ENCODE measurements around the gene PCDHB1.

- TF ChIP-seq CTCF (IDR thresholded peaks at IDR 0.05) (no peak), EP300 (IDR thresholded peaks at IDR 0.05) (no peak), MAFK (IDR thresholded peaks at IDR 0.05; ENCODE audit: partially characterized antibody) (no peak), MAX (IDR thresholded peaks at IDR 0.05) (no peak), KDM1A (IDR thresholded peaks at IDR 0.05; ENCODE audit: low read depth) (no peak), POLR2A (IDR thresholded peaks at IDR 0.05; ENCODE audit: low read length) (no peak), BHLHE40 (IDR thresholded peaks at IDR 0.05; ENCODE audit: low read depth, low read length) (no peak), ZSCAN20 (CRISPR knock-in tag; IDR thresholded peaks at IDR 0.05) (no peak), RNF2 (IDR thresholded peaks at IDR 0.05; ENCODE audit: borderline replicate concordance, low read depth) (no peak), REST (IDR thresholded peaks at IDR 0.05) (no peak), KDM5A (IDR thresholded peaks at IDR 0.05) (no peak), ESRRA (IDR thresholded peaks at IDR 0.05; ENCODE audit: borderline replicate concordance, low read length) (no peak), PBX3 (IDR thresholded peaks at IDR 0.05) (no peak), PHF8 (IDR thresholded peaks at IDR 0.05; ENCODE audit: borderline replicate concordance, low read depth) (no peak)
Observed at GRCh38 chr5:141010047-141010793, 41.0 kb upstream of the PCDHB1 start.

Data from A549 (cell line).